GM23338 (cell line): ENCODE results near the gene STING1.
"Not testable (repeated sequence)": the region's sequence is repeated elsewhere in the genome, so short reads cannot be mapped to it uniquely, and the experiment has no call there.

Experiments
- CREB1 ChIP-seq: fragments of 250-450 bp; sonication (Bioruptor Pico); IDR thresholded peaks from 2 replicates; pipeline ENCODE4 v1.5.0; 2020; ENCODE audit warnings: low read depth, mild to moderate bottlenecking, moderate library complexity
- CTCF ChIP-seq, 2 experiments: fragments of 200-600 bp in 1 of 2; sonication (generic) in 1 of 2; conservative IDR thresholded peaks; 2 replicates each; pipeline versions ENCODE4 v1.5.1 to v1.6.1; 2016 to 2017; ENCODE audit warnings: antibody characterized with exemption in 2 of 2, low read depth in 2 of 2, mild to moderate bottlenecking in 2 of 2, moderate library complexity in 1 of 2
- EZH2 ChIP-seq: fragments of 200-600 bp; sonication (generic); IDR thresholded peaks from one replicate; pipeline ENCODE4 v1.8.0; 2017; ENCODE audit warnings: antibody characterized with exemption, mild to moderate bottlenecking, low read depth; ENCODE audit not compliant: unreplicated experiment
- JUNB ChIP-seq: IDR thresholded peaks from one replicate; pipeline ENCODE4 v1.6.1; 2016; ENCODE audit warnings: antibody characterized with exemption; ENCODE audit not compliant: unreplicated experiment
- REST ChIP-seq: IDR thresholded peaks from one replicate; pipeline ENCODE4 v1.6.1; 2018; ENCODE audit warnings: antibody characterized with exemption; ENCODE audit not compliant: unreplicated experiment

- TF ChIP-seq CTCF (conservative IDR thresholded peaks at IDR 0.05; ENCODE audit: low read depth in 2 of 2); JUNB; REST; EZH2; CREB1 (CRISPR knock-in tag): not testable (repeated sequence)
These were observed 3.7 kb downstream of the STING1 start for GRCh38 chr5:139478657-139479423.
